Daoy (cell line): ENCODE measurements around the gene CLIP1. TPM values are rescaled to one million over a fixed set of nuclear protein-coding genes. Genes with fewer than 3 reads are reported as not detected.

Experiments used
- DNase-seq: peaks from one replicate; pipeline ENCODE4 v3.0.0-alpha.2; 2015; ENCODE audit warnings: low read depth
- total RNA-seq: library from RNA; depleted of rRNA; stranded (reverse); fragments of >200 nt; shearing (Covaris generic); gene quantifications from 2 replicates; pipeline ENCODE4 v1.2.3, GENCODE V29; 2014; rRNA removed

Gene CLIP1
- total RNA-seq, 1 experiment from 2014 or later: 41.7 TPM

- no peak for DNase-seq
Measured at GRCh38 chr12:122250047-122250446, 172.4 kb downstream of the CLIP1 start.

GRCh38 chr12:122245553-122245952 is 176.9 kb downstream of the CLIP1 start:
- no peak for DNase-seq

GRCh38 chr12:122244565-122245371 is 177.7 kb downstream of the CLIP1 start:
- no peak for DNase-seq

- DNase-seq: no peak
Measured at GRCh38 chr12:122243965-122244364, 178.5 kb downstream of the CLIP1 start.

GRCh38 chr12:122238861-122239260 is 183.6 kb downstream of the CLIP1 start:
- DNase-seq: no peak

- no peak for DNase-seq
Measured at GRCh38 chr12:122235741-122236140, 186.7 kb downstream of the CLIP1 start.

- DNase-seq: no peak
Measured at GRCh38 chr12:122232691-122233090, 189.8 kb downstream of the CLIP1 start.

- no peak for DNase-seq
Measured at GRCh38 chr12:122230798-122231197, 191.7 kb downstream of the CLIP1 start.

GRCh38 chr12:122228092-122228491 is 194.4 kb downstream of the CLIP1 start:
- no peak for DNase-seq

GRCh38 chr12:122227341-122227740 is 195.1 kb downstream of the CLIP1 start:
- no peak for DNase-seq

- no peak for DNase-seq
Measured at GRCh38 chr12:122226366-122227125, 195.9 kb downstream of the CLIP1 start.

GRCh38 chr12:122225683-122226365 is 196.6 kb downstream of the CLIP1 start, which contains the start of gene DIABLO:
TSS of gene DIABLO (minus strand) at chr12:122226052. CDS start at chr12:122226014, 38 bp downstream.
- DNase-seq: peak; percentile 100

Other genes with a start within 250 kb of the CLIP1 start
- gene IL31, start 248.4 kb downstream of the CLIP1 start, total RNA-seq: not detected in 2 replicates
- gene LRRC43, start 239.5 kb downstream of the CLIP1 start, total RNA-seq: 0.34 TPM in 1 of 2 replicates, not detected in the other
- gene B3GNT4, start 219.0 kb downstream of the CLIP1 start, total RNA-seq: not detected in 2 replicates
- gene DIABLO, start 196.6 kb downstream of the CLIP1 start, total RNA-seq: 133 and 147 TPM in 2 replicates
- 36.4 and 37.8 TPM in 2 replicates for gene VPS33A, start 156.2 kb downstream of the CLIP1 start, total RNA-seq
- 17.1 and 18.7 TPM in 2 replicates for gene ZCCHC8, start 78.3 kb upstream of the CLIP1 start, total RNA-seq
- gene RSRC2, start 104.3 kb upstream of the CLIP1 start, total RNA-seq: 41.9 and 58.7 TPM in 2 replicates
- gene KNTC1, start 104.6 kb upstream of the CLIP1 start, total RNA-seq: 56.9 and 74.3 TPM in 2 replicates